ENCODE results near the gene NTMT1. TPM values are rescaled to one million over a fixed set of nuclear protein-coding genes. Genes with fewer than 3 reads are reported as not detected.

The NTMT1 gene
- total RNA-seq, 1 donor from 2014 or later = 45.7 TPM

- H3K4me3 Mint-ChIP-seq (ENCODE audit: unreplicated experiment) = no peak overlapping the region
- H3K9me3 Mint-ChIP-seq (ENCODE audit: unreplicated experiment) = no peaks in the 10 kb centered on the region
- no peak overlapping the region for H3K27ac Mint-ChIP-seq (ENCODE audit: unreplicated experiment)
- peaks cover 53% of the 10 kb centered on the region for H3K4me1 Mint-ChIP-seq (ENCODE audit: unreplicated experiment)
- H3K36me3 Mint-ChIP-seq (ENCODE audit: unreplicated experiment) = no peaks in the 10 kb centered on the region
- no peak for DNase-seq (ENCODE audit: extremely low spot score, unreplicated experiment)
- H3K27me3 Mint-ChIP-seq (ENCODE audit: unreplicated experiment) = peaks cover 2% of the 10 kb centered on the region
- TF ChIP-seq CTCF (IDR thresholded peaks at IDR 0.05) = no peak
Observed at GRCh38 chr9:129672702-129673101, 46.7 kb downstream of the NTMT1 start.

DNA sequence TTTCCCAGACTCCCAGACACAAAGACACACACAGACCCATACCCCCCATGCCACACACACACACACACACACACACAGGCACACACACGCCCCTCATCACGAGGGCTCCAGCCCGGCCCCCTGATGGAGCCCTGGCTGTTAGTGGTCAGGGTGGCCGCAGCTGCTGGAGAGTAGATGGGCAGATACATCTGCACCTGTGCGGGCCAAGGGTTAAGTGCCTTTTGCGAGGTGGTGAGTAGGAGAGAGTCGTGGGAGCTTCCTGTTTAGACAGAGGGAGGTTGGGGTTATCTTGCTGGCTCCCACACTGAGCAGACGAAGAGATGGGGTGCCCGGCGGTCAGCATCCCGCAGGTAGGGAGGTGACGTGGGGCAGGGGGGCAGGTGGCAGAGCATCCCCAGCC lies 47.6 kb downstream of the NTMT1 start:
- H3K4me3 Mint-ChIP-seq (ENCODE audit: unreplicated experiment) = no peak overlapping the region
- no peaks in the 10 kb centered on the region for H3K9me3 Mint-ChIP-seq (ENCODE audit: unreplicated experiment)
- no peak for TF ChIP-seq CTCF (IDR thresholded peaks at IDR 0.05)
- H3K4me1 Mint-ChIP-seq (ENCODE audit: unreplicated experiment) = peaks cover 57% of the 10 kb centered on the region
- DNase-seq (ENCODE audit: extremely low spot score, unreplicated experiment) = no peak
- H3K36me3 Mint-ChIP-seq (ENCODE audit: unreplicated experiment) = no peaks in the 10 kb centered on the region
- H3K27ac Mint-ChIP-seq (ENCODE audit: unreplicated experiment) = no peak overlapping the region
- peaks cover 2% of the 10 kb centered on the region for H3K27me3 Mint-ChIP-seq (ENCODE audit: unreplicated experiment)

DNA sequence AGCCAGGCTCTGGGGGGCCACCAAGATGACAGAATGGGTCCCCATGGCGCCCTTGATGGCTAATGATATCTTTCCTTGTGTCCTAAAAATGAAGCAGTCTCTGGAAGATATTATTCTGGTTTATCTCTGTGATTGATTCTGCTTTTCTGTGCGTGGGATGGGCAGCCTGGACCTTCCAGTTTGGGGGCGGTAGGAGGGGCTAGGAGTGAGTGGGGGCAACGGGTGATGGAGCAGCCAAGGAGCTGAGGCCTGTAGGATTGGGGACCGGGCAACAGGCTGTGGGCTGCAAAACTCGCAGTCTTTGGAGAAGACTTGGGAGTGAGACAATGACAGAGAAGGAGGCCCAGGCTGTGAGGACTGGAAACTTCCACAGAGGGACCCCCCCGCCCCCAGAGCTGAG lies 48.3 kb downstream of the NTMT1 start:
- Mint-ChIP-seq H3K36me3 (ENCODE audit: unreplicated experiment) (no peaks in the 10 kb centered on the region), H3K9me3 (ENCODE audit: unreplicated experiment) (no peaks in the 10 kb centered on the region), H3K4me3 (ENCODE audit: unreplicated experiment) (no peak overlapping the region), H3K27ac (ENCODE audit: unreplicated experiment) (no peak overlapping the region), H3K4me1 (ENCODE audit: unreplicated experiment) (peaks cover 51% of the 10 kb centered on the region), H3K27me3 (ENCODE audit: unreplicated experiment) (peaks cover 2% of the 10 kb centered on the region)
- TF ChIP-seq CTCF (IDR thresholded peaks at IDR 0.05) = no peak
- DNase-seq (ENCODE audit: extremely low spot score, unreplicated experiment) = no peak

DNA sequence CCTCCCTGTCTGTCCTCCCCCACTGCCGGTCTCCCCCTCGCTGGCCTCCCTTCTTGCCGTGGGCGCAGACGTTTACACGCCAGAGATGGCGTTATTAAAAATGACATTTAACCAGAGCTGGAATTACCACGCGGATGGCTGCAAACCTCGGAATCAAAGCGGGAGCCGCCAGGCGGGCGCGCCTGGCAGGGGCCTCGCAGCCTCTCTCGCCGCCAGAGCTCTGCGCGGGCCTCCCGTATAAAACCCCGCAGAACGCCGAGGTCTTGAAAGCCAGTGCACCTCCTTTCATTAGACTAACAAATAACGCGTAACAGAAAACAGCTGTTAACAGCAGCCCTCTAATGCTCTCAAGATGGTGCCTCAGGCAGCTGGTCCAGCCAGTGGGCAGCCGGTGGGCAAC lies 49.7 kb downstream of the NTMT1 start:
- DNase-seq (ENCODE audit: extremely low spot score, unreplicated experiment) = no peak
- H3K9me3 Mint-ChIP-seq (ENCODE audit: unreplicated experiment) = no peaks in the 10 kb centered on the region
- H3K27me3 Mint-ChIP-seq (ENCODE audit: unreplicated experiment) = peaks cover 2% of the 10 kb centered on the region
- H3K4me1 Mint-ChIP-seq (ENCODE audit: unreplicated experiment) = peaks cover 43% of the 10 kb centered on the region
- no peak for TF ChIP-seq CTCF (IDR thresholded peaks at IDR 0.05)
- H3K27ac Mint-ChIP-seq (ENCODE audit: unreplicated experiment) = no peak overlapping the region
- H3K36me3 Mint-ChIP-seq (ENCODE audit: unreplicated experiment) = no peaks in the 10 kb centered on the region
- H3K4me3 Mint-ChIP-seq (ENCODE audit: unreplicated experiment) = no peak overlapping the region

GRCh38 chr9:129676287-129676686 lies 50.3 kb downstream of the NTMT1 start:
- Mint-ChIP-seq H3K9me3 (ENCODE audit: unreplicated experiment) (no peaks in the 10 kb centered on the region), H3K27me3 (ENCODE audit: unreplicated experiment) (peaks cover 2% of the 10 kb centered on the region), H3K4me3 (ENCODE audit: unreplicated experiment) (no peak overlapping the region), H3K4me1 (ENCODE audit: unreplicated experiment) (peaks cover 37% of the 10 kb centered on the region), H3K36me3 (ENCODE audit: unreplicated experiment) (no peaks in the 10 kb centered on the region), H3K27ac (ENCODE audit: unreplicated experiment) (no peak overlapping the region)
- no peak for DNase-seq (ENCODE audit: extremely low spot score, unreplicated experiment)
- TF ChIP-seq CTCF (IDR thresholded peaks at IDR 0.05) = no peak
